DOHH2 (cell line): ENCODE measurements around the gene ZNF341.

Experiments
- CTCF ChIP-seq: fragments of 200-600 bp; sonication (generic); IDR thresholded peaks from one replicate; pipeline ENCODE4 v1.5.1; 2014; ENCODE audit warnings: antibody characterized with exemption, mild to moderate bottlenecking, low read depth, low read length; ENCODE audit not compliant: poor library complexity, severe bottlenecking
- EZH2phosphoT487 ChIP-seq: fragments of 200-600 bp; sonication (generic); IDR thresholded peaks from 2 replicates; pipeline ENCODE4 v1.6.1; 2017; ENCODE audit warnings: borderline replicate concordance, mild to moderate bottlenecking, antibody characterized with exemption, low read length, moderate library complexity, mixed read lengths

DNA sequence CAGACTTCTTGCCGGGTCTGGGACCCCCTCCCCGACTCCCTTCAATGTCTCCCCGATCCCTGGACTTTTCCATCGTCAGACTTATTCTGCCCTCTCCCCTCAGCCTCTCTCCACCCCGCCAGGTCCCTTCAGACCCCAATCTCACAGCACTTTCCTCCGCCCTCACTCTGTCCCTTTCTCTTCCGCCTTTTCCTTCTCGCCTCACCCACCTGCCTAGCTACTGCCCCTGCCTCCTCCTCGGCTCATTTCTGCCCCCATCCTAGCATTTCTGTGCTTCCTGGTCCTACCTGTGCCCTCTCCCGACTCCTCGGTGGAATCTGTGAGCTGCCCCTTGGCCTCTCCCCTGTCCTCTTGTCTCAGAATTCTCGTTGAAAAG is 80.0 kb downstream of the ZNF341 start:
- TF ChIP-seq CTCF (no peak), EZH2phosphoT487 (no peak)
